ENCODE data around the gene KIF13A.
A peak's percentile ranks its signal among the peaks of the same experiment; 100 is the strongest.
"Not testable (repeated sequence)": the region's sequence is repeated elsewhere in the genome, so short reads cannot be mapped to it uniquely, and the experiment has no call there.

KIF13A gene

GRCh38 chr6:17987447-17987696, at the start of gene KIF13A:
Gene KIF13A (minus strand): TSS chr6:17987635. CDS start chr6:17987463, 172 bp downstream.
- peak in 3 of 56 donors; percentile 26 to 62 (median 41) for DNase-seq

GRCh38 chr6:18036781-18037180, 49.3 kb upstream of the KIF13A start:
- no peak for DNase-seq

- no peak for DNase-seq
Measured at GRCh38 chr6:18035330-18035854, 48.0 kb upstream of the KIF13A start.

GRCh38 chr6:18034798-18035202, 47.4 kb upstream of the KIF13A start:
- DNase-seq, result no peak

GRCh38 chr6:18031680-18032256, 44.3 kb upstream of the KIF13A start:
- no peak for DNase-seq

- DNase-seq, result no peak
Measured at GRCh38 chr6:18031189-18031588, 43.8 kb upstream of the KIF13A start.

- no peak for DNase-seq
Measured at GRCh38 chr6:18028332-18028731, 40.9 kb upstream of the KIF13A start.

GRCh38 chr6:18025596-18025995, 38.2 kb upstream of the KIF13A start:
- DNase-seq, result no peak

GRCh38 chr6:18024876-18025275, 37.4 kb upstream of the KIF13A start:
- peak in 4 of 56 donors; percentile 18 to 49 (median 34) for DNase-seq

GRCh38 chr6:18023891-18024290, 36.5 kb upstream of the KIF13A start:
- no peak for DNase-seq

- peak in 12 of 56 donors; percentile 2 to 49 (median 20) for DNase-seq
Measured at GRCh38 chr6:18022398-18023231, 35.2 kb upstream of the KIF13A start.

- DNase-seq, result no peak
Measured at GRCh38 chr6:18021166-18021850, 33.9 kb upstream of the KIF13A start.

- not testable (repeated sequence) for DNase-seq
Measured at GRCh38 chr6:18020545-18020944, 33.1 kb upstream of the KIF13A start.

- DNase-seq, result no peak
Measured at GRCh38 chr6:18019539-18020534, 32.4 kb upstream of the KIF13A start.

GRCh38 chr6:18019133-18019532, 31.7 kb upstream of the KIF13A start:
- DNase-seq, result not testable (repeated sequence)

- DNase-seq, result no peak
Measured at GRCh38 chr6:18016698-18017097, 29.3 kb upstream of the KIF13A start.

- peak in 3 of 56 donors; percentile 1 to 27 (median 3) for DNase-seq
Measured at GRCh38 chr6:18016133-18016532, 28.7 kb upstream of the KIF13A start.

GRCh38 chr6:18011287-18011686, 23.9 kb upstream of the KIF13A start:
- DNase-seq, result no peak

GRCh38 chr6:18010540-18010939, 23.1 kb upstream of the KIF13A start:
- not testable (repeated sequence) for DNase-seq

- peak in 10 of 56 donors; percentile 3 to 36 (median 14) for DNase-seq
Measured at GRCh38 chr6:18004256-18004985, 17.0 kb upstream of the KIF13A start.
